Measurements from ENCODE around the gene EFNB1.
"Not testable (repeated sequence)": the region's sequence is repeated elsewhere in the genome, so short reads cannot be mapped to it uniquely, and the experiment has no call there.

The EFNB1 gene

GRCh38 chrX:68828740-68829581 is at the start of gene EFNB1:
Gene EFNB1 (plus strand): TSS chrX:68829021. CDS start chrX:68829777, 756 bp downstream.
- DNase-seq (ENCODE audit: low read depth): peak; percentile 66
- no peak for TF ChIP-seq CTCF (IDR thresholded peaks at IDR 0.05; ENCODE audit: low read depth, low read length, missing control alignments)
- peak within 1 kb of the TSS; percentile 61 for H3K4me3 ChIP-seq (ENCODE audit: low read depth, low read length)

GRCh38 chrX:68781295-68781694 is 47.5 kb upstream of the EFNB1 start:
- not testable (repeated sequence) for H3K4me3 ChIP-seq (ENCODE audit: low read depth, low read length); DNase-seq (ENCODE audit: low read depth)

GRCh38 chrX:68784816-68785215 is 44.0 kb upstream of the EFNB1 start:
- no peak for TF ChIP-seq CTCF (IDR thresholded peaks at IDR 0.05; ENCODE audit: low read depth, low read length, missing control alignments)
- no peak for DNase-seq (ENCODE audit: low read depth)
- no peak overlapping the region for H3K4me3 ChIP-seq (ENCODE audit: low read depth, low read length)

GRCh38 chrX:68786581-68786980 is 42.2 kb upstream of the EFNB1 start:
- DNase-seq (ENCODE audit: low read depth); H3K4me3 ChIP-seq (ENCODE audit: low read depth, low read length): not testable (repeated sequence)

GRCh38 chrX:68789966-68790365 is 38.9 kb upstream of the EFNB1 start:
- DNase-seq (ENCODE audit: low read depth): no peak
- H3K4me3 ChIP-seq (ENCODE audit: low read depth, low read length): no peak overlapping the region
- TF ChIP-seq CTCF (IDR thresholded peaks at IDR 0.05; ENCODE audit: low read depth, low read length, missing control alignments): no peak

- no peak for DNase-seq (ENCODE audit: low read depth)
- no peak for TF ChIP-seq CTCF (IDR thresholded peaks at IDR 0.05; ENCODE audit: low read depth, low read length, missing control alignments)
- no peak overlapping the region for H3K4me3 ChIP-seq (ENCODE audit: low read depth, low read length)
These were observed 36.7 kb upstream of the EFNB1 start for GRCh38 chrX:68792083-68792482.

- H3K4me3 ChIP-seq (ENCODE audit: low read depth, low read length): no peak overlapping the region
- DNase-seq (ENCODE audit: low read depth): no peak
- TF ChIP-seq CTCF (IDR thresholded peaks at IDR 0.05; ENCODE audit: low read depth, low read length, missing control alignments): no peak
These were observed 34.4 kb upstream of the EFNB1 start for GRCh38 chrX:68794461-68794860.

GRCh38 chrX:68795741-68796140 is 33.1 kb upstream of the EFNB1 start:
- no peak for TF ChIP-seq CTCF (IDR thresholded peaks at IDR 0.05; ENCODE audit: low read depth, low read length, missing control alignments)
- DNase-seq (ENCODE audit: low read depth): no peak
- H3K4me3 ChIP-seq (ENCODE audit: low read depth, low read length): no peak overlapping the region

GRCh38 chrX:68798400-68798799 is 30.4 kb upstream of the EFNB1 start:
- not testable (repeated sequence) for H3K4me3 ChIP-seq (ENCODE audit: low read depth, low read length); DNase-seq (ENCODE audit: low read depth)
